ENCODE results near the gene IL17RA. TPM values are rescaled to one million over a fixed set of nuclear protein-coding genes. Genes with fewer than 3 reads are reported as not detected.

Gene IL17RA
- total and polyA plus RNA-seq, 2 experiments from 2014 or later = 3.2 to 9.6 TPM

DNA sequence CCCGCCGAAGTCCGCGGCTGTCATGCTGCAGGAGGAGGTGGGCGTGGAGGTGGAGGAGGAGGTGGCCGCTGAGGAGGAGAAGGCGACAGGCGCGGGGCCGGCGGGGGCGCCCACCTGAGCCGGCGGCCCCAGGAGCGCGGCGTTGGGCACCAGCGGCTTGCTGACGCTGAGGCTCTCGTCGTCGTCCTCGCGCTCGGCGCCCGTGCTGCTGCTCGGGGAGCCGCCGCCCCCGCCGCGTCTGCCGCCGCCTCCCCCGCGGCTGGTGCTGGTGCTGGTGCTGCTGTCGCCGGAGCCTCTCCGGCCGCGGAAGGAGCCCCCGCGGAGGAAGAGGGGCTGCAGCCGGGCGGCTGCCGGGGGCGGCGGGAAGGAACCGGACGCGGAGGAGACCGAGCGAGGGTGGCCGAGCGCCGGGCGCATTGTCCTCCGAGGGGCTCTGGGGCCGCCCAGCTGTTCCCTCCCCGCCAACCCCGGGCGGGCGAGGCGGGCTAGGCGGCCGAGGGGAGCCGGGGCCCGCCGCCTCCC lies 36.0 kb downstream of the IL17RA start (continued):
- TF ChIP-seq CTCF (conservative IDR thresholded peaks at IDR 0.05; ENCODE audit: low read depth in 2 of 2) (no peak), STAT1 (IDR thresholded peaks at IDR 0.05; ENCODE audit: unreplicated experiment) (no peak), NANOG (IDR thresholded peaks at IDR 0.05; ENCODE audit: borderline replicate concordance) (no peak)
- TF ChIP-seq, protein P1, sequence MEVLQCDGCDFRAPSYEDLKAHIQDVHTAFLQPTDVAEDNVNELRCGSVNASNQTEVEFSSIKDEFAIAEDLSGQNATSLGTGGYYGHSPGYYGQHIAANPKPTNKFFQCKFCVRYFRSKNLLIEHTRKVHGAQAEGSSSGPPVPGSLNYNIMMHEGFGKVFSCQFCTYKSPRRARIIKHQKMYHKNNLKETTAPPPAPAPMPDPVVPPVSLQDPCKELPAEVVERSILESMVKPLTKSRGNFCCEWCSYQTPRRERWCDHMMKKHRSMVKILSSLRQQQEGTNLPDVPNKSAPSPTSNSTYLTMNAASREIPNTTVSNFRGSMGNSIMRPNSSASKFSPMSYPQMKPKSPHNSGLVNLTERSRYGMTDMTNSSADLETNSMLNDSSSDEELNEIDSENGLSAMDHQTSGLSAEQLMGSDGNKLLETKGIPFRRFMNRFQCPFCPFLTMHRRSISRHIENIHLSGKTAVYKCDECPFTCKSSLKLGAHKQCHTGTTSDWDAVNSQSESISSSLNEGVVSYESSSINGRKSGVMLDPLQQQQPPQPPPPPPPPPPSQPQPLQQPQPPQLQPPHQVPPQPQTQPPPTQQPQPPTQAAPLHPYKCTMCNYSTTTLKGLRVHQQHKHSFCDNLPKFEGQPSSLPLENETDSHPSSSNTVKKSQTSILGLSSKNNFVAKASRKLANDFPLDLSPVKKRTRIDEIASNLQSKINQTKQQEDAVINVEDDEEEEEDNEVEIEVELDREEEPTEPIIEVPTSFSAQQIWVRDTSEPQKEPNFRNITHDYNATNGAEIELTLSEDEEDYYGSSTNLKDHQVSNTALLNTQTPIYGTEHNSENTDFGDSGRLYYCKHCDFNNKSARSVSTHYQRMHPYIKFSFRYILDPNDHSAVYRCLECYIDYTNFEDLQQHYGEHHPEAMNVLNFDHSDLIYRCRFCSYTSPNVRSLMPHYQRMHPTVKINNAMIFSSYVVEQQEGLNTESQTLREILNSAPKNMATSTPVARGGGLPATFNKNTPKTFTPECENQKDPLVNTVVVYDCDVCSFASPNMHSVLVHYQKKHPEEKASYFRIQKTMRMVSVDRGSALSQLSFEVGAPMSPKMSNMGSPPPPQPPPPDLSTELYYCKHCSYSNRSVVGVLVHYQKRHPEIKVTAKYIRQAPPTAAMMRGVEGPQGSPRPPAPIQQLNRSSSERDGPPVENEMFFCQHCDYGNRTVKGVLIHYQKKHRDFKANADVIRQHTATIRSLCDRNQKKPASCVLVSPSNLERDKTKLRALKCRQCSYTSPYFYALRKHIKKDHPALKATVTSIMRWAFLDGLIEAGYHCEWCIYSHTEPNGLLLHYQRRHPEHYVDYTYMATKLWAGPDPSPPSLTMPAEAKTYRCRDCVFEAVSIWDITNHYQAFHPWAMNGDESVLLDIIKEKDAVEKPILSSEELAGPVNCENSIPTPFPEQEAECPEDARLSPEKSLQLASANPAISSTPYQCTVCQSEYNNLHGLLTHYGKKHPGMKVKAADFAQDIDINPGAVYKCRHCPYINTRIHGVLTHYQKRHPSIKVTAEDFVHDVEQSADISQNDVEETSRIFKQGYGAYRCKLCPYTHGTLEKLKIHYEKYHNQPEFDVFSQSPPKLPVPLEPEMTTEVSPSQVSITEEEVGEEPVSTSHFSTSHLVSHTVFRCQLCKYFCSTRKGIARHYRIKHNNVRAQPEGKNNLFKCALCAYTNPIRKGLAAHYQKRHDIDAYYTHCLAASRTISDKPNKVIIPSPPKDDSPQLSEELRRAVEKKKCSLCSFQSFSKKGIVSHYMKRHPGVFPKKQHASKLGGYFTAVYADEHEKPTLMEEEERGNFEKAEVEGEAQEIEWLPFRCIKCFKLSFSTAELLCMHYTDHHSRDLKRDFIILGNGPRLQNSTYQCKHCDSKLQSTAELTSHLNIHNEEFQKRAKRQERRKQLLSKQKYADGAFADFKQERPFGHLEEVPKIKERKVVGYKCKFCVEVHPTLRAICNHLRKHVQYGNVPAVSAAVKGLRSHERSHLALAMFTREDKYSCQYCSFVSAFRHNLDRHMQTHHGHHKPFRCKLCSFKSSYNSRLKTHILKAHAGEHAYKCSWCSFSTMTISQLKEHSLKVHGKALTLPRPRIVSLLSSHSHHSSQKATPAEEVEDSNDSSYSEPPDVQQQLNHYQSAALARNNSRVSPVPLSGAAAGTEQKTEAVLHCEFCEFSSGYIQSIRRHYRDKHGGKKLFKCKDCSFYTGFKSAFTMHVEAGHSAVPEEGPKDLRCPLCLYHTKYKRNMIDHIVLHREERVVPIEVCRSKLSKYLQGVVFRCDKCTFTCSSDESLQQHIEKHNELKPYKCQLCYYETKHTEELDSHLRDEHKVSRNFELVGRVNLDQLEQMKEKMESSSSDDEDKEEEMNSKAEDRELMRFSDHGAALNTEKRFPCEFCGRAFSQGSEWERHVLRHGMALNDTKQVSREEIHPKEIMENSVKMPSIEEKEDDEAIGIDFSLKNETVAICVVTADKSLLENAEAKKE (CRISPR knock-in tag; IDR thresholded peaks at IDR 0.05) = no peak

GRCh38 chr22:17121233-17122195 lies 36.7 kb downstream of the IL17RA start, which contains the start of gene TMEM121B:
TSS of gene TMEM121B (minus strand) at chr22:17121360. CDS start at chr22:17121127, 233 bp downstream.
- Mint-ChIP-seq H3K9me3 (no peaks in the 10 kb centered on the region; the same call in 2 of the 3 replicates), H3K27me3 (ENCODE audit: insufficient read depth, low read depth, poor library complexity) (peaks cover 18% of the 10 kb centered on the region), H3K36me3 (ENCODE audit: low read depth) (no peaks in the 10 kb centered on the region), H3K4me1 (peaks cover 28% of the 10 kb centered on the region), H3K27ac (peak within 1 kb of the TSS; percentile 52; the same call in 1 of the 2 replicates), H3K4me3 (peak within 1 kb of the TSS; percentile 82)
- Histone ChIP-seq H3K4me3 (peak within 1 kb of the TSS; percentile 75), H2AFZ (peak within 1 kb of the TSS; percentile 99), H3K79me2 (replicated peaks; ENCODE audit: insufficient read depth) (no peaks in the 10 kb centered on the region), H3K4me1 (ENCODE audit: insufficient read depth) (peaks cover 24% of the 10 kb centered on the region), H3K9me2 (ENCODE audit: insufficient read depth) (no peaks in the 10 kb centered on the region), H3K27me3 (ENCODE audit: insufficient read depth) (peaks cover 10% of the 10 kb centered on the region; the same call in 1 of the 2 replicates), H3K4me2 (peak within 1 kb of the TSS; percentile 88), H3K36me3 (ENCODE audit: insufficient read depth) (no peaks in the 10 kb centered on the region), H3K27ac (ENCODE audit: low read depth) (0 out of 2 replicates have a peak within 1 kb of the TSS, but pooled peaks have one; percentile 32), H3F3A (replicated peaks; ENCODE audit: low read depth) (peaks cover 15% of the 10 kb centered on the region; the same call in 1 of the 2 replicates), H4K20me1 (replicated peaks; ENCODE audit: insufficient read depth) (0 out of 2 replicates have a peak, but pooled peaks cover 3% of the 10 kb centered on the region)
- ATAC-seq = peak; percentile 72
- TF ChIP-seq EZH2phosphoT487 (IDR thresholded peaks at IDR 0.05; ENCODE audit: unreplicated experiment) = no peak
- TF ChIP-seq STAT1 (IDR thresholded peaks at IDR 0.05; ENCODE audit: unreplicated experiment) = no peak
- peak; percentile 41 for TF ChIP-seq POLR2AphosphoS5 (IDR thresholded peaks at IDR 0.05; ENCODE audit: low read depth)
- no peak for TF ChIP-seq EZH2 (IDR thresholded peaks at IDR 0.05; ENCODE audit: low read depth, unreplicated experiment)
- TF ChIP-seq CREB1 (CRISPR knock-in tag; IDR thresholded peaks at IDR 0.05; ENCODE audit: low read depth) = peak; percentile 89
- peak; percentile 98 for DNase-seq (ENCODE audit: low spot score)
